Neuronal stem cell (in vitro differentiated cells): Measurements from ENCODE around the gene ZFAND2B.

Experiments used
- DNase-seq: peaks from one replicate; pipeline ENCODE4 v3.0.0-alpha.2; 2013; ENCODE audit warnings: low spot score
- H2AFZ ChIP-seq: one replicate; pipeline ENCODE4 v1.6.1; 2013; ENCODE audit warnings: mild to moderate bottlenecking, low read length, inconsistent platforms
- H2AK5ac ChIP-seq: 2 replicates; pipeline ENCODE4 v1.6.1; 2013; ENCODE audit warnings: low read depth, mild to moderate bottlenecking, inconsistent platforms, low read length, moderate library complexity, mixed read lengths
- H2BK120ac ChIP-seq: 2 replicates; pipeline ENCODE4 v1.6.1; 2013; ENCODE audit warnings: low read depth, mild to moderate bottlenecking, inconsistent platforms, low read length, moderate library complexity, mixed read lengths
- H2BK12ac ChIP-seq: one replicate; pipeline ENCODE4 v1.6.1; 2013; ENCODE audit warnings: low read length, inconsistent platforms
- H2BK15ac ChIP-seq: 2 replicates; pipeline ENCODE4 v1.6.1; 2013; ENCODE audit warnings: mild to moderate bottlenecking, low read length, inconsistent platforms, mixed read lengths
- H2BK5ac ChIP-seq: one replicate; pipeline ENCODE4 v1.6.1; 2013; ENCODE audit warnings: inconsistent platforms, mild to moderate bottlenecking, low read length, moderate library complexity
- H3K14ac ChIP-seq: one replicate; pipeline ENCODE4 v1.6.1; 2013; ENCODE audit warnings: low read length, inconsistent platforms
- H3K18ac ChIP-seq: 2 replicates; pipeline ENCODE4 v1.6.1; 2013; ENCODE audit warnings: low read length, inconsistent platforms
- H3K23ac ChIP-seq: 2 replicates; pipeline ENCODE4 v1.6.1; 2013; ENCODE audit warnings: low read depth, mild to moderate bottlenecking, mixed read lengths, low read length, inconsistent platforms; ENCODE audit not compliant: poor library complexity
- H3K27ac ChIP-seq: replicated peaks from 3 replicates; pipeline ENCODE4 v1.5.1; 2013; ENCODE audit warnings: low read length, inconsistent platforms
- H3K27me3 ChIP-seq, 3 experiments: 2 replicates each; pipeline ENCODE4 v1.6.1; 2013; ENCODE audit warnings: low read length in 3 of 3, mild to moderate bottlenecking in 2 of 3, inconsistent platforms in 1 of 3, low read depth in 1 of 3, mixed read lengths in 1 of 3, moderate library complexity in 1 of 3; ENCODE audit not compliant: control insufficient read depth in 3 of 3, insufficient read depth in 3 of 3
- H3K36me3 ChIP-seq, 2 donors: replicated peaks in 1 of 2; 2 replicates each; pipeline ENCODE4 v1.6.1; 2013; ENCODE audit warnings: low read length in 2 of 2; ENCODE audit not compliant: control insufficient read depth in 2 of 2, insufficient read depth in 2 of 2
- H3K4ac ChIP-seq: 2 replicates; pipeline ENCODE4 v1.6.1; 2013; ENCODE audit warnings: inconsistent platforms, mild to moderate bottlenecking, low read length, moderate library complexity
- H3K4me1 ChIP-seq, 2 donors: 1 replicate in 1 of 2; 2 replicates in 1 of 2; pipeline ENCODE4 v1.6.1; 2013; ENCODE audit warnings: low read length in 2 of 2, low read depth in 1 of 2; ENCODE audit not compliant: control insufficient read depth in 2 of 2, insufficient read depth in 1 of 2
- H3K4me2 ChIP-seq: one replicate; pipeline ENCODE4 v1.6.1; 2013; ENCODE audit warnings: mild to moderate bottlenecking, low read length, inconsistent platforms; ENCODE audit not compliant: insufficient read depth, poor library complexity, severe bottlenecking
- H3K4me3 ChIP-seq, 2 donors: 2 replicates each; pipeline ENCODE4 v1.5.1; 2013; ENCODE audit warnings: low read length in 2 of 2, mild to moderate bottlenecking in 2 of 2, inconsistent platforms in 1 of 2, moderate library complexity in 1 of 2
- H3K79me1 ChIP-seq: one replicate; pipeline ENCODE4 v1.6.1; 2013; ENCODE audit warnings: low read depth, mild to moderate bottlenecking, inconsistent platforms, low read length, moderate library complexity
- H3K9ac ChIP-seq: one replicate; pipeline ENCODE4 v1.6.1; 2013; ENCODE audit warnings: mild to moderate bottlenecking, low read depth, low read length, inconsistent platforms; ENCODE audit not compliant: poor library complexity
- H3K9me3 ChIP-seq, 2 donors: replicated peaks in 1 of 2; 2 replicates each; pipeline versions ENCODE3 to v1.6.1; 2013; ENCODE audit warnings: low read length in 2 of 2, mild to moderate bottlenecking in 2 of 2, inconsistent platforms in 1 of 2, low read depth in 1 of 2, mixed read lengths in 1 of 2, moderate library complexity in 1 of 2; ENCODE audit not compliant: control insufficient read depth in 2 of 2, insufficient read depth in 1 of 2
- H4K8ac ChIP-seq: one replicate; pipeline ENCODE4 v1.6.1; 2013; ENCODE audit warnings: low read depth, mild to moderate bottlenecking, inconsistent platforms, low read length, moderate library complexity
- H4K91ac ChIP-seq: one replicate; pipeline ENCODE4 v1.6.1; 2013; ENCODE audit warnings: low read length, low read depth, mild to moderate bottlenecking, inconsistent platforms; ENCODE audit not compliant: poor library complexity
- WGBS, 2 donors: extraction: QIAGEN DNeasy Blood & Tissue Kit; methylation state at CpG; one replicate each; pipeline ENCODE4 v1.1.7; 2013; ENCODE audit warnings: missing lambda C conversion rate in 2 of 2, mixed read lengths in 1 of 2; ENCODE audit not compliant: insufficient read length in 2 of 2, insufficient replicate concordance in 1 of 2; ENCODE audit errors: extremely low coverage in 2 of 2; 5-methylcytosine and 5-hydroxymethylcytosine counted together

ZFAND2B gene

GRCh38 chr2:219228041-219228910 is 21.7 kb downstream of the ZFAND2B start:
- H4K8ac ChIP-seq, result no peak overlapping the region
- no peak overlapping the region for H2BK12ac ChIP-seq
- peak overlapping the region; percentile 66 for H3K18ac ChIP-seq
- H3K27me3 ChIP-seq, result no peaks in the 10 kb centered on the region
- H2BK120ac ChIP-seq, result no peak overlapping the region
- peak overlapping the region; percentile 43 for H3K23ac ChIP-seq
- WGBS, 2 donors, result no CpG with 5 or more reads among the region's 7 CpGs
- no peak for DNase-seq
- H2AFZ ChIP-seq, result peak overlapping the region; percentile 96
- peak overlapping the region; percentile 96 for H3K9ac ChIP-seq
- H3K79me1 ChIP-seq, result peaks cover 18% of the 10 kb centered on the region
- peaks cover 37 to 56% of the 10 kb centered on the region in 2 donors for H3K36me3 ChIP-seq
- H2BK5ac ChIP-seq, result peak overlapping the region; percentile 72
- peak overlapping the region; percentile 66 to 92 for H3K4me3 ChIP-seq
- peak overlapping the region; percentile 14 for H2BK15ac ChIP-seq
- no peaks in the 10 kb centered on the region for H3K9me3 ChIP-seq
- no peak overlapping the region for H3K27ac ChIP-seq
- peak overlapping the region; percentile 4 for H3K14ac ChIP-seq
- peak overlapping the region; percentile 71 for H3K4me2 ChIP-seq
- no peak overlapping the region for H4K91ac ChIP-seq
- peak overlapping the region; percentile 92 for H2AK5ac ChIP-seq
- H3K4me1 ChIP-seq, result peaks cover 5 to 6% of the 10 kb centered on the region in 2 donors
- H3K4ac ChIP-seq, result no peak overlapping the region

- Histone ChIP-seq H3K27ac (peak overlapping the region; percentile 83), H3K9me3 (no peaks in the 10 kb centered on the region), H2BK12ac (no peak overlapping the region), H3K4me1 (peaks cover 5 to 6% of the 10 kb centered on the region in 2 donors), H3K79me1 (peaks cover 18% of the 10 kb centered on the region), H3K4me2 (peak overlapping the region; percentile 71), H2BK120ac (peak overlapping the region; percentile 82), H4K91ac (no peak overlapping the region), H3K23ac (peak overlapping the region; percentile 69), H4K8ac (no peak overlapping the region), H3K14ac (peak overlapping the region; percentile 87), H3K4ac (no peak overlapping the region), H3K18ac (peak overlapping the region; percentile 98), H3K4me3 (peak overlapping the region; percentile 66 to 92), H2AFZ (peak overlapping the region; percentile 96), H3K27me3 (no peaks in the 10 kb centered on the region), H2BK15ac (peak overlapping the region; percentile 14), H2AK5ac (peak overlapping the region; percentile 92), H3K36me3 (peaks cover 33 to 56% of the 10 kb centered on the region in 2 donors), H2BK5ac (peak overlapping the region; percentile 72), H3K9ac (peak overlapping the region; percentile 96)
- no peak for DNase-seq
- no CpG with 5 or more reads among the region's 19 CpGs for WGBS, 2 donors
Observed at GRCh38 chr2:219228911-219229304, 22.3 kb downstream of the ZFAND2B start.

GRCh38 chr2:219229305-219230058 is 22.9 kb downstream of the ZFAND2B start, which contains the start of the genes ANKZF1 and ATG9A:
Gene ANKZF1, plus strand, starts transcription at chr2:219229806. Its CDS starts 452 bp downstream, at chr2:219230258.
Gene ATG9A, minus strand, starts transcription at chr2:219229636. Its CDS starts 1,612 bp downstream, at chr2:219228024.
- Histone ChIP-seq H3K18ac (peak within 1 kb of the TSS; percentile 98), H2BK12ac (no peak within 1 kb of the TSS), H3K27ac (peak within 1 kb of the TSS; percentile 87), H3K4me3 (peak within 1 kb of the TSS; percentile 66 to 94), H3K9ac (peak within 1 kb of the TSS; percentile 96), H3K4me1 (peaks cover 5 to 6% of the 10 kb centered on the region in 2 donors), H4K8ac (no peak within 1 kb of the TSS), H3K9me3 (no peaks in the 10 kb centered on the region), H2AFZ (peak within 1 kb of the TSS; percentile 96), H2AK5ac (peak within 1 kb of the TSS; percentile 92), H3K79me1 (peaks cover 16% of the 10 kb centered on the region), H2BK15ac (peak within 1 kb of the TSS; percentile 14), H2BK120ac (peak within 1 kb of the TSS; percentile 82), H4K91ac (no peak within 1 kb of the TSS), H3K36me3 (peaks cover 33 to 56% of the 10 kb centered on the region in 2 donors), H3K27me3 (no peaks in the 10 kb centered on the region), H3K14ac (peak within 1 kb of the TSS; percentile 87), H3K4me2 (peak within 1 kb of the TSS; percentile 83), H3K4ac (no peak within 1 kb of the TSS), H2BK5ac (peak within 1 kb of the TSS; percentile 72), H3K23ac (peak within 1 kb of the TSS; percentile 90)
- peak; percentile 98 for DNase-seq
- WGBS, 2 donors, result no CpG with 5 or more reads among the region's 80 CpGs
